Hematopoietic multipotent progenitor cell treated with erythropoietin and hydrocortisone succinate and interleukin-3 and kit ligand, for 6 days (in vitro differentiated cells): ENCODE results near the gene PSMC3.
A peak's percentile ranks its signal among the peaks of the same experiment; 100 is the strongest.

Experiments used
- DNase-seq: peaks from one replicate; pipeline ENCODE4 v3.0.0-alpha.2; 2015

Gene PSMC3

GRCh38 chr11:47375020-47375419 lies 51.2 kb downstream of the PSMC3 start:
- DNase-seq: no peak

DNA sequence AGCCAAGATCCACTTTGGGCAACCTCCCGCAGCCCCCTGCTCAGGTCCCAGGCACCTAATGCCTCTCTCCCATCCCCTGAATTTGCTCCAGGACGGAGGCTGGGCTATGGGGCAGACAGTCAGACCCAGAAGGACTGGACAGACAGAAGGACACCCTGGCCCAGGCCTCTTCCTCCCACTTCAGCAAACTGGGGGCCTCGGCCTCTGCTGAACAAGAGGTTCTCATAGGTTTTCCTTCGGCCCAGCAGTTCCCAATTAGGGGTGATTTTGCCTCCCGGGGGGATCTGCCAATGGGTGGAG lies 51.6 kb downstream of the PSMC3 start:
- no peak for DNase-seq

GRCh38 chr11:47373876-47374719 lies 52.1 kb downstream of the PSMC3 start:
- peak; percentile 88 for DNase-seq

DNA sequence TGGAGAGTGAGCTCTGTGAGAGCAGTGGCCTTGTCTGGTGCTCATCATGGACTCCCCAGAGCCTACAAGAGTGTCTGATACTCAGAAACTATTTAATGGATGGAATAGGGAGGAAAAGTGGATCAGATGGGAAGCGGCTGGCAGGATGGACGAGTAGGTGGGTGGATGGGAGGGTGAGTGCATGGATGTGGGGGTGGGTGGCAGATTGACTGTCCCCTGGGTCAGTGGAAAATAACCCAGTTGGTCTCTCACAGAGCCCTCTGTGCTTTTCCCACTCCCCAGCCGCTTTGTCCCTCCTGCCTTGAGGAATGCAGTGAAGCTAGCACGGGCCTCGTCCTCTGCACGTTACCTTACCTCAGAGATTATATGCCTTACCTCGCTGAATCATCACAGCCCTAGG lies 53.8 kb downstream of the PSMC3 start:
- DNase-seq: no peak

DNA sequence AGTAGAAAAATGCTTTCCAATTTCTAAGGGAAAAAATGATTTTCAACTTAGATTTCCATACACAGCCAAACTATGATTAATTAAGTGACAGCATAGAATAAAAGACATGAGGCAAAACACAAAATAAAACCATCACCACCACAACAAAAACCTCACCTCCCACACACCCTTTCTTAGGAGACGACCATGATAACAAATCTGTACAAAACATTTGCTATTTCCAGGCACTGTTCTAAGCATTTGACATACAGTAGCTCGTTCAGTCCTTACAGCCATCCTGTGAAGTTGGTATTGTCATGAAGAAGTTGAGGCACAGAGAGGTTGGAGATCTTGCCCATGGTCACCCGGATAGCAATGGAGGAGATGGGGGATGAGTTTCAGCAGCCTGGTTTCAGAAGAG lies 56.6 kb downstream of the PSMC3 start:
- no peak for DNase-seq
